ENCODE measurements around the gene STPG3. TPM values are rescaled to one million over a fixed set of nuclear protein-coding genes. Genes with fewer than 3 reads are reported as not detected.

The STPG3 gene
- total and polyA plus RNA-seq, 2 of the 8 experiments (the other 6 are each of a cell fraction or from before 2014, with no cell fraction given): not detected

GRCh38 chr9:137247916-137248175, 3.2 kb upstream of the STPG3 start:
- H3K23me2 ChIP-seq (ENCODE audit: low read depth, low read length): no peaks in the 10 kb centered on the region
- H3K4me3 ChIP-seq (ENCODE audit: extremely low read depth in 1 of 4, insufficient read depth in 2 of 4, low read depth in 3 of 4, low read length in 4 of 4): no peak overlapping the region
- CTCF ChIA-PET (ENCODE audit: partially characterized antibody): interaction anchor here (0.8 to 3.3 kb wide), 6 partner anchors 8 to 58 kb away, joined by 3 to 26 read pairs (median 4); partner anchors contain the start of gene RNF224
- H3K9me3 ChIP-seq (ENCODE audit: insufficient read depth in 2 of 2, low read depth in 1 of 2, low read length in 1 of 2): no peaks in the 10 kb centered on the region
- H3K27me3 ChIP-seq (replicated peaks in 1 of 4; ENCODE audit: control insufficient read depth in 3 of 4, extremely low read depth in 1 of 4, insufficient read depth in 3 of 4, low read length in 3 of 4): no peaks in the 10 kb centered on the region; a peak in 2 of 7 replicates
- POLR2A ChIA-PET (ENCODE audit: partially characterized antibody): interaction anchor here (1.1 to 69.9 kb wide), 4 partner anchors 9 to 54 kb away, joined by 3 to 1462 read pairs (median 733); partner anchors contain the start of genes CYSRT1, NDOR1, NELFB and RNF208
- no peak overlapping the region for H2AFZ ChIP-seq (ENCODE audit: low read length)
- no peaks in the 10 kb centered on the region; a peak in 1 of 4 replicates for H3K79me2 ChIP-seq (ENCODE audit: control insufficient read depth in 1 of 2, insufficient read depth in 2 of 2, low read length in 2 of 2)
- no peaks in the 10 kb centered on the region; the same call in none of the 2 replicates for H3K79me1 ChIP-seq (ENCODE audit: low read depth, low read length)
- H3K4me2 ChIP-seq (ENCODE audit: insufficient read depth in 1 of 2, low read depth in 2 of 2, low read length in 2 of 2): no peak overlapping the region
- no peak overlapping the region for H2BK15ac ChIP-seq (ENCODE audit: low read length)
- no peak overlapping the region for H3K56ac ChIP-seq (replicated peaks; ENCODE audit: insufficient read length, low read depth, low read length)
- no peak for FAIRE-seq
- no peak overlapping the region for H3K14ac ChIP-seq (ENCODE audit: insufficient read length)
- no peak overlapping the region for H2BK20ac ChIP-seq (ENCODE audit: low read length)
- H3K18ac ChIP-seq (ENCODE audit: extremely low read depth, low read length): no peak overlapping the region
- H3K9ac ChIP-seq (replicated peaks in 1 of 4; ENCODE audit: extremely low read depth in 1 of 4, low read depth in 3 of 4, low read length in 3 of 4): no peak overlapping the region
- no peak overlapping the region for H3K4ac ChIP-seq (replicated peaks; ENCODE audit: insufficient read length, low read depth, low read length)
- no peak overlapping the region for H2BK12ac ChIP-seq (ENCODE audit: low read depth, low read length)
- H3K36me3 ChIP-seq (ENCODE audit: control insufficient read depth in 2 of 4, insufficient read depth in 4 of 4, low read length in 3 of 4): peaks cover 2 to 9% (median 7%) of the 10 kb centered on the region in 4 experiments; a peak in 5 of 8 replicates
- H2BK5ac ChIP-seq (ENCODE audit: low read depth, low read length): no peak overlapping the region
- DNase-seq (ENCODE audit: low read depth in 1 of 2, low spot score in 2 of 2): no peak
- H3K23ac ChIP-seq (ENCODE audit: insufficient read length): no peak overlapping the region
- H3K4me1 ChIP-seq (replicated peaks in 1 of 4; ENCODE audit: control insufficient read depth in 3 of 4, insufficient read depth in 4 of 4, low read length in 3 of 4): peaks cover 0 to 20% (median 16%) of the 10 kb centered on the region in 4 experiments; a peak in 5 of 7 replicates
- H4K20me1 ChIP-seq (replicated peaks in 1 of 2; ENCODE audit: control insufficient read depth in 1 of 2, insufficient read depth in 2 of 2, low read length in 2 of 2): peaks cover 6 to 10% of the 10 kb centered on the region in 2 experiments
- H3K27ac ChIP-seq (ENCODE audit: low read depth, low read length): no peak overlapping the region
- H4K8ac ChIP-seq (ENCODE audit: extremely low read depth, insufficient read depth, low read length): no peak overlapping the region
- no peak overlapping the region for H2BK120ac ChIP-seq (replicated peaks; ENCODE audit: low read depth, low read length)
- no peak overlapping the region for H4K5ac ChIP-seq (ENCODE audit: insufficient read length, low read depth, low read length)
- H2AK5ac ChIP-seq (ENCODE audit: low read depth, low read length): no peak overlapping the region
- no peak overlapping the region for H4K91ac ChIP-seq (replicated peaks; ENCODE audit: insufficient read length, low read length)
- 94% methylated on average over 6 of the region's 6 CpGs; no CpG with 5 or more reads in 1 of the 2 experiments for WGBS, 2 experiments (ENCODE audit: extremely low coverage in 1 of 2, insufficient coverage in 1 of 2, insufficient read length in 1 of 2, insufficient replicate concordance in 2 of 2, low coverage in 1 of 2, low lambda C conversion rate in 2 of 2, missing lambda C conversion rate in 1 of 2)
- TF ChIP-seq USF2 (IDR thresholded peaks at IDR 0.05; ENCODE audit: low read length) (no peak), HDAC6 (IDR thresholded peaks at IDR 0.05; ENCODE audit: low read depth, low read length) (no peak), JUN (IDR thresholded peaks at IDR 0.05; ENCODE audit: low read depth, low read length) (no peak), SIN3A (conservative IDR thresholded peaks at IDR 0.05 in 1 of 2, IDR thresholded peaks at IDR 0.05 in 1 of 2; ENCODE audit: low read depth in 1 of 2, low read length in 2 of 2) (no peak), CBX8 (IDR thresholded peaks at IDR 0.05; ENCODE audit: borderline replicate concordance, low read depth, low read length) (no peak), CREB1 (IDR thresholded peaks at IDR 0.05) (no peak), KDM4A (IDR thresholded peaks at IDR 0.05; ENCODE audit: low read depth, low read length, severe bottlenecking) (no peak), ZNF274 (IDR thresholded peaks at IDR 0.05; ENCODE audit: borderline replicate concordance, extremely low read depth, low read length) (no peak), RBBP5 (IDR thresholded peaks at IDR 0.05; ENCODE audit: borderline replicate concordance, low read depth, low read length) (no peak), RNF2 (IDR thresholded peaks at IDR 0.05; ENCODE audit: borderline replicate concordance, low read depth, low read length, missing control alignments, poor library complexity, severe bottlenecking) (no peak), POLR2AphosphoS5 (IDR thresholded peaks at IDR 0.05; ENCODE audit: low read depth, low read length) (no peak), ATF3 (IDR thresholded peaks at IDR 0.05; ENCODE audit: insufficient read depth, low read depth, low read length) (no peak)

Data from H1 (cell line).